CD4-positive, alpha-beta T cell treated with Interleukin-4 for 1 hour (primary cell): ENCODE measurements around the gene SCUBE3.
A peak's percentile ranks its signal among the peaks of the same experiment; 100 is the strongest.

ENCODE experiments used
- DNase-seq, 2 donors: peaks; one replicate each; pipeline ENCODE4 v3.0.0-alpha.2; 2020 to 2022

SCUBE3 gene

GRCh38 chr6:35242906-35243305, 29.1 kb downstream of the SCUBE3 start:
- no peak for DNase-seq

DNA sequence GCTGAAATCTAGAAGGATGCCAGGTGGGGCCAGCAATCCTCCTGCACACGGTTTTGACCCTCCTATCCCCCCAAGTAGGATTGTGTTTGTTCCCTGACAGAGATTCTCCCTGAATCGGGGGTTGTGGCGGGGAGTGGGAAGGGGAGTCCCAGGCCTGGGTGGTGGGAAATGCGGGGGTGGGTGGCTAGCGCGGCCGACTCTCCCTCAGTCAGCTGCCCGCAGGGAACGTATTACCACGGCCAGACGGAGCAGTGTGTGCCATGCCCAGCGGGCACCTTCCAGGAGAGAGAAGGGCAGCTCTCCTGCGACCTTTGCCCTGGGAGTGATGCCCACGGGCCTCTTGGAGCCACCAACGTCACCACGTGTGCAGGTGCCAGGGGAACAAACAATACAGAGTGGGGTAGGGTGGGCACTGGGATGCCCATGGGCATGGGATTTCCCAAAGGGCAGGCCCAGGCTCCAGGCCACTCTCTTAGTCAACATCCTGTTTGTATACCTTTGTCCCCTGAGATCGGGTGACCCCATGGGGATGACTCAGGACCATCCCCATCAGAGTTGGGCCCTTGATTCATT, 29.7 kb downstream of the SCUBE3 start:
- DNase-seq = no peak

GRCh38 chr6:35244551-35244950, 30.8 kb downstream of the SCUBE3 start:
- no peak for DNase-seq

DNA sequence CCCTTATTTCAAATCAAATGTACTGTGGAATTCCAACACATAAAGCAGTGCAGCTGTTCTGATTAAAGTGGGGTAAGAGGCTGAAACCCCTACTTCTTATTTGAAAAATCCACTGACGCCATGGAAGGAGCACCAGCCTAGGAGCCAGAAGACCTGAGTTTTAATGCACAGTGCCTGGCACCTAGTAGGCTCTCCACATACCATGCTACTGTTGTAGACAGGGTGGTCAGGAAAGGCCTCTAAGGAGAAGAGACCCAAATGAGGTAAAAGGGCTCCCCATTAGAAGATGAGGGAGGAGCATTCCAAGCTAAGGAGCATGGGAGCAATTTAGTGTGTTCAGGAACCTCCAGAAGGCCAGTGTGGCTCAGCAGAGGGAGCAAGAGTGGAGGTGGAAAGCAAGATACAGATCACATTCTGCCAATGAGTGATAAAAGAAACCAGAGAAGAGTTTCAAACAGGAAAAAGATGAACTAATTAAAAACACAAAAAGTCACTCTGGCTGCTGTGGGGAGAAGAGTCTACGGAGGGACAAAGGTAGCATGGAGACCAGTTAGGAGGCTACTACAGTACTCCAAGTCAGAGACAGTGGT, 34.0 kb downstream of the SCUBE3 start:
- DNase-seq = no peak

DNA sequence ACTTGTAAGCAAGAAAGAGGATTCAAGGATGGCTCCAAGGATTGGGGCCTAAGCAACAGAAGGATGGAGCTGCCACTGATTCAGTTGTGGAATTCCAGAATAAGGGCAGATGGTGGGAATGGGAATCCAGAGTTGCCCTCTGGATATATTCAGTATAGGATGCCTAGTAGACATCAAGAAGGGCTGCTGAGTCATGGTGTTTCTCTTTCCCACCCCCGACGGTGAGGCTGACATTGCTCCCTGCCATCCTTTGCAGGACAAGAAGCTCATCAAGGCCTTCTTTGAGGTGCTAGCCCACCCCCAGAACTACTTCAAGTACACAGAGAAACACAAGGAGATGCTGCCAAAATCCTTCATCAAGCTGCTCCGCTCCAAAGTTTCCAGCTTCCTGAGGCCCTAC, 34.5 kb downstream of the SCUBE3 start:
- DNase-seq = no peak

- no peak for DNase-seq
Observed at GRCh38 chr6:35248965-35249364, 35.2 kb downstream of the SCUBE3 start.

- DNase-seq = no peak
Observed at GRCh38 chr6:35251949-35252348, 38.2 kb downstream of the SCUBE3 start.

DNA sequence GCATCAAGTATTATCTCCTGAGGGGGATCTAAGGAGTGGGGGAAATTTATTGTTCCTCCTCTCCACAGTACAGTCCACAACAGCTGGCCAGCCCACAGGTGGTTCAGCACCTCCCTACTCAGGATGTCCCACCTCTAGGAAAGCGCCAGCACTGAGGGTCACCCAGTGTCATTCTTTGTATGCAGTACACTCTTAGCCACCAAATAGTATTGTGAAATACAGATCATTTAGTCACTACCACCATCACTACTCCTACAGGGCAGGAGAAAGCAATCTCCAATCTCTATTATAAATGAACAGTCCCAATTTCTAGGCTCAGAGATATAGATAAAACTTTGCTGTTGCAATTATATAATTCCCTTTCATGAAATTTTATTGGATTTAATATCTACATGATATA, 39.5 kb downstream of the SCUBE3 start:
- DNase-seq = no peak

GRCh38 chr6:35258336-35258735, 44.6 kb downstream of the SCUBE3 start:
- DNase-seq = no peak

DNA sequence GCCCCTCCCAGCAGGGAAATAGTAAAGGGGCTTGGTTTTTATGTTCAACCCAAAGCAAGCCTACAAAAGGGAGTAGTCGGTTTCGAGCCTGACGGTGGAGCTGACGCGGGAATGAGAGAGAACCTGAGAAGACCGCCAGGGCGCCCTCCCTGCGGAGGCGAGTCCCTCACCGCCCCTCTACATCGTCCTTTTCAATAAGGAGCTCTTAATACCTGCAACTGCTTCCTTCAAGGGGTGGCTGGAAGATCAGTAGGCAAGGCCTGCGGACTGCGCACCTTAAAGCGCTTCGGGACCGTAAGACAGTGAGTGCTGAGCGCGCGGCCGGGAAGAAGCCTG, 45.1 kb downstream of the SCUBE3 start:
- DNase-seq = no peak

DNA sequence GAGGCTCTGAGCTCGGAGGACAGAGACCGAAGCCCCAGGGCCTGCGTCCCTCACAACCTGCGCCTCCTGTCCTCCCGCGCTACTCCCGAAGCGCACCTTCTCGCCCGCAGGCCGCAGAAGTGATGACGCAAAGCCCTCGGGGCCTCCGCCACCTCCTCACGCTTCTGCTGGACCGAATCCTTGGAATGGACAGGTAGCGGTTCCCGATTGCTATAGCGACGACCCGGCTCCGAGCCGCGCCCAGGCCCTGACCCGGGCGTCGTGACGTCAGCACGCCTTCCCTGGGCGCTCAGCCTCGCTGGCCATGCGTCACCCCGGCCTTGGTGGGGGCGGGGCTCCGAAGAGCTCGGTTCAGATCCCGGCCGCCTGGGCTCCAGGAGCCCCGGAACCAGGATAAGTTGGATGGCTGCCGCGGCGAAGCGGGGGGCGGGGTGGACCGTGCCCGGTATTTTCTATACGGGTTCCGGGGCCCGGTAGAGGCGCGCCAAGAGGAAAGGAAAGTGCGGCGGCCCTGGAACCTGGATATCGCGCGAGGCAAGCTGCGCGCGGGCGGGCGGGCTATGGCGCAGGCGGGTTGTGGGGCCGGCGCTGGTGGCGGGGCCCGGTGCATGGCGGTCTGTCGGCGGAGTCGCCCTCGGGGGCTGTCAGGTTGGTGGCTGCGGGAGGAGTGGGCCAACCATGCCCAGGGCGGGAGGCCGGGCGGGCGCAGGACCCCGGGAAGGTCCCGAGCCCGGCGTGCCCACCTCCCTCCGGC, 45.6 kb downstream of the SCUBE3 start, which contains the start of gene ZNF76:
Gene ZNF76 (plus strand): TSS at position 542 of the 754 bp plus-strand sequence. CDS start 21,417 bp downstream, outside the sequence.
- DNase-seq = peak; percentile 95

DNA sequence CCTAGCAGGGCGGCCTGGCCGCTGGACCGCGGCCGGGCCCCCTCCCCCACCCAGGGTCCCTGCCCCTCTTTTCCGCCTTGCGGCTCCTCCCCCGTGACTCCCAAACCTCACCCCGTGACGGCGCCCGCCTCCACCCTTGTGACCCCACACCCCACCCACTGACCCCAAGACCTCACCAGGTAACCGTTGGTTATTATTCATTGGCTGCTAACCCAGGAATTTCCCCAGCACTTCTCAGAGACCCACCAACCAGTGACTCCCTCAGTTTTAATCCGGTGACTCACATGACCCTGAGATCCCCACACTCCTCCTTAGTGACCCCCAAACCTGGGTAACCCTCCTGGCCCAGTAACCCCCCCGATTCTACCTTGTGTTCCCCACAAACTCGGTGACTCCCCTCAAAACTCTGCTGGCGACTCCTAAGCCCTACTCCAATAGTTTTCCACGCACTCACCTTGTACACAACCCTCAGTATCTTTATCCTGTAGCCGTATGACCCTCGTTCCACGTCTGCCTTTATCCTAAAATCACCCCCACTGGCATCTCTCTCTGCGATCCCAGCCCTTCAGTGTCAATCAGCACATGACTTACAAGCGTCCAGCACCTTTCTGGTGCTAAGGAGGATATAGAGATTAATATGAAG, 46.3 kb downstream of the SCUBE3 start:
- peak; percentile 92 to 94 for DNase-seq

GRCh38 chr6:35260591-35261570, 47.1 kb downstream of the SCUBE3 start:
- DNase-seq = no peak

- DNase-seq = no peak
Observed at GRCh38 chr6:35262596-35262995, 48.8 kb downstream of the SCUBE3 start.

DNA sequence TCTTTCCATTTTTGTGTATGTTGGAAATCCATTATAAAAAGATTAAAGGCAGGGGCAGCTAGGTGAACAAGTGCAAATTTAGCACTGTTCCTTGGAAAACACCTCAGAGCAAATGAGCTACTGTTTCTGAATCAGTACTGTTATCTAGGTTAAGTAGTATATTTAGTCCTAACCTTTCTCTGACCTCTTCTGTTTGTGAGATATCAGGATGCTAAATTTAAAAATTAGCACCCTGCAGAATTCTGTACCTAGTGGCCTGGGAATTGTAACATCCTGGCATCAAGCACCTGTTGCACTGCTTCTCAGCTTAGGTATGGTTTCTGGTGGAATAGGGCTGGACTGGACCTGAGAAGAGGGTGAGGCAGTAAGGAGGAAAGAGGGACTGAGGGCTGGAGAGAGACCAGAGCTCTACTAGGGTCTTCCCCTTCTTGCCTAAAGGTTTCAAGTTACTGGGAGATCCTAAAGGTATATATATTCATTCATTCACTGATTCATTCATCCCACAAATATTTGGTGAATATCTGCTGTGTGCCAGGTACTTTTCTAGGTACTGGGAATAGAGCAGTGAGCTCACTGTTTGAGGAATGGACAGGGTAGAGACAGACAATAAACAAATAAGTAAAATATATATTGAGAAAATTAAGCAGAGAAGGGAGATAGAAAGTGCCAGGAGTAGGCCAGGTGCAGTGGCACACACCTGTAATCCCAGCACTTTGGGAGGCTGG, 51.0 kb downstream of the SCUBE3 start:
- DNase-seq = no peak

GRCh38 chr6:35265523-35265922, 51.8 kb downstream of the SCUBE3 start:
- no peak for DNase-seq

DNA sequence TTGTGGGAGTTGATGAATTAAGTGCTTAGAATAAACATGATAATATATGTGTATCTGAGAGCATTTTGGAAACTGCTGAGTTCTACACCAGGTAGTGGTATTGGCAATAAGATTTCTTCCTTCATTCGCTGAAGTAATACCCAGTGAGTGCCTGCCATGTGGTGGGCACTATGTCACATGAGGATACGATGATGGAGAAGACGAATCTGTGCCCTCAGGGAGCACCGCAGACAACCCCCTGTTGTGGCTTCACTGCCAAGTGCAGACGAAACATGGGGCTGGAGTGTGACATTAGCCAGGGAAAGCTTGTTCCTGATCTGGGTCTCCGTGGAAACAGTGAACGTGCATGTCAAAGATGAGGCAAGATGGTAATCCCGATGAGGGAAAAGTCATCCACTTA, 53.7 kb downstream of the SCUBE3 start:
- no peak for DNase-seq

- DNase-seq = no peak
Observed at GRCh38 chr6:35267897-35268296, 54.1 kb downstream of the SCUBE3 start.

DNA sequence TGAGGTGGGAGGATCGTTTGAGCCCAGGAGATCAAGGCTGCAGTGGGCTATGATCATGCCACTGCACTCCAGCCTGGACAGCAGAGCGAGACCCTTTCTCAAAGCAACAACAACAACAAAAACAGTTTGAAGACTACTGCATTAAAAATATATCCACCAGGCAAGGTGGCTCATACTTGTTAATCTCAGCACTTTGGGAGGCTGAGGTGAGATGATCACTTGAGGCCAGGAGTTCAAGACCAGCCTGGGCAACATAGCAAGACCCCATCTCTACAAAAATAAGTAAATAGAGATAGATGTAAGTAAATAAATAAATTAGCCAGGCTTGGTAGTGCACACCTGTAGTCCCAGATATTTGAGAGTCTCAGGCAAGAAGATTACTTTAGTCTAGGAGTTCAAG, 58.2 kb downstream of the SCUBE3 start:
- DNase-seq = no peak

DNA sequence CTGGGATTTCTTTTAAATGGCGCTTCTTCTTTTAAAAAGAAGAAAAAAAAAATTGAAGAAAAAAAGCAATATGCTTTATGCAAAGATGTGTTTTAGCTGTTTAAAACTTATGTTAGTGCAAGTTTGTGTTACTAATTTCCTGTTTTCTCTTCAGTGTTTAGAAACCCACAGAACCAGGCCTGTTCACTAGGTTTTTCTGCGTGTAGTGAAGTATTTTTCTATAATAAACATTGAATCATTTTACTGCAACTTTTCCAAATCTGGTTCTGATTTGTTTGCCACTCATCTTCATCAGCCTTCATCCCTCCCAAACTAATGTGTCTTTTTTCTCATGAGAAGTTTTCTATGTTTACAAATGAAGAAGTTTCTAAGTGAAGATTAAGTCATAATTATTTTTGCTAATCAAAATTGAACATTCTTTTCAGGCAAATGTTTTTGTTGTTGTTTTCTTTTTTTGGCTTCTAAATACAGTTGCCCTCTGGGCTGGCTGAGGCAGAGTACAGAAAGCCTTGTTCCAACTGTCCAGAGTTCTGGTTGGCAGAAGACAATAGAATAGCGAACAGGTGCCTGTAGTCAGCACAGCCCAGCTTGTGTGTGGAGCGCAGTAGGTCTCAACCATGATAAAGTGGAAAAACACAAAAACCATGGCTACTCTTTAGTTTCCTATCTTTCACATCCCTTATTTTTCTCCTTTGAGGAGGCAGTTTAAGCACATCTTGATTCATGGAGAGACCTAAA, 60.2 kb downstream of the SCUBE3 start:
- DNase-seq = no peak

- no peak for DNase-seq
Observed at GRCh38 chr6:35275744-35276260, 62.0 kb downstream of the SCUBE3 start.
